DMS53 treated with DMSO at 0.1 percent for 48 hours (cell line): Measurements from ENCODE around the gene SPPL2A.
"Not testable (repeated sequence)": the region's sequence is repeated elsewhere in the genome, so short reads cannot be mapped to it uniquely, and the experiment has no call there.

Experiments
- DNase-seq: peaks from one replicate; lab custom pipeline; 2025; ENCODE audit not compliant: unreplicated experiment; lab: John Stamatoyannopoulos, UW

SPPL2A gene, protein sequence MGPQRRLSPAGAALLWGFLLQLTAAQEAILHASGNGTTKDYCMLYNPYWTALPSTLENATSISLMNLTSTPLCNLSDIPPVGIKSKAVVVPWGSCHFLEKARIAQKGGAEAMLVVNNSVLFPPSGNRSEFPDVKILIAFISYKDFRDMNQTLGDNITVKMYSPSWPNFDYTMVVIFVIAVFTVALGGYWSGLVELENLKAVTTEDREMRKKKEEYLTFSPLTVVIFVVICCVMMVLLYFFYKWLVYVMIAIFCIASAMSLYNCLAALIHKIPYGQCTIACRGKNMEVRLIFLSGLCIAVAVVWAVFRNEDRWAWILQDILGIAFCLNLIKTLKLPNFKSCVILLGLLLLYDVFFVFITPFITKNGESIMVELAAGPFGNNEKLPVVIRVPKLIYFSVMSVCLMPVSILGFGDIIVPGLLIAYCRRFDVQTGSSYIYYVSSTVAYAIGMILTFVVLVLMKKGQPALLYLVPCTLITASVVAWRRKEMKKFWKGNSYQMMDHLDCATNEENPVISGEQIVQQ

DNA sequence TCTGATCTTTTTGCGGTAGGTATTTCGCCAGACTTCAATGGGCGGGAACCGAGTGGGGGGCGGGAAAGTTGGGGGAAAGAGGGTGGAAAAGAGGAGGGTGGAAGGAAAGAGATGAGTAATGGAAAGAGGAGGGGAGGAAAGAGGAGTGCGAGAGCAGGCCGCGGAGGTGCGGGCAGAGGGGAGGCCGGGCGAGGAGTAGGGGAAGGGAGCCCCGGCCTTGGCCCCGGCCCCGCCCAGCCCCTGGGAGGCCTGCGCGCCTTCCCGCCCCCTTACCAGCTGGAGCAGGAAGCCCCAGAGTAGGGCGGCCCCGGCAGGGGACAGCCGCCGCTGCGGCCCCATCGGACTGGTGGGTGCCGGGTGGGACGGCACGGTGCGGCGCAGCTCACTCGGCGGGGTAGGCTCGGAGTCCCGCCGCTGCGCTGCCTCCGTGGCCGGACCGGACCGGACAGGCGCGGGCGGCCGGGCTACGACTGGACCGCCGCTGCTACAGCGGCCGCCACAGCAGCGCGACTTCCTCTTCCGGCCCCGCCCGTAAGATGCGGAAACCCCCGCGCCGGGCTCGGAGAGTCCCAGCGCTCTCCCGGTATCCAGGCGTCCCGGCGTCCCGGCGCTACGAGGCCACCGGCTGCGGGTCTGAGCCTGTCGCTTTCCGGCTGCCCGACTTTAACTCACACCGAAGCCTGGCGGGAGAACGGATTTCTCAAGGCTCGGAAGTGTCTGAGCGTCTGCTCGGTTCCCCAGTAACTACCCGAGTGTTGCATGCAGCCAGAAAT lies at the start of gene SPPL2A:
TSS of gene SPPL2A (minus strand) at position 512 of the 773 bp plus-strand sequence. CDS start at position 339, 173 bp downstream.
- peak; percentile 45 for DNase-seq

DNA sequence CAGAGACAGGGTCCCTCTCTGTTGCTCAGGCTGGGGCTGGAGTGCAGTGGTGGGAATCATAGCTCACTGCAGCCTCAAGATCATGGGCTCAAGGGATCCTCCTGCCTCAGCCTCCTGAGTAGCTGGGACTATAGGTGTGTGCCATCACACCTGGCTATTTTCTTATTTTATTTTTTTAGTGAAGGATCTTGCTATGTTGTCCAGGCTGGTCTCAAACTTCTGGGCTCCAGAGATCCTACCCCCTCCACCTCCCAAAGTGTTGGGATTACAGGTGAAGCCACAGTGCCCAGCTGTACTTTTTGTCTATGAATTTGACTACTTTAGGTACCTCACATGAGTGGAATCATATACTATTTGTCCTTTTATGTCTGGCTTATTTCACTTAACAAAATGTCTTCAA lies 49.1 kb upstream of the SPPL2A start:
- DNase-seq = no peak

DNA sequence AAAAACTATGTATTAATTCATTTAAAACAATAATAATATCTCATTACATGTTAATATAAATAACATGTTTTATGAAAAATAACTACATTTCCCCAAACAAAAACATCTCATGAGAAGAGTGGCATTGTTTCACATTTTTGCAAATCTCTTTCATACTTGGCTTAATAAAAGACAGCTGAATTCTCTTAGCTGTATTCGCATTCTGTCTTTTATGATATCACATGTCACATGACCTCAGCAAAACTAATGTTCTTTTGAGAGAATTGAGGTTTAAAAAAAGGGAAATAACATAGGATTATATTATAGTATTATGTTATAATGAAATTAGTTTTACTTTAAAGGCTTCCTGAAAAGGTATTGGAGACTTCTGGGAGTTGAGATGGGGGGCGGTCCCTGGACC lies 48.4 kb upstream of the SPPL2A start:
- no peak for DNase-seq

DNA sequence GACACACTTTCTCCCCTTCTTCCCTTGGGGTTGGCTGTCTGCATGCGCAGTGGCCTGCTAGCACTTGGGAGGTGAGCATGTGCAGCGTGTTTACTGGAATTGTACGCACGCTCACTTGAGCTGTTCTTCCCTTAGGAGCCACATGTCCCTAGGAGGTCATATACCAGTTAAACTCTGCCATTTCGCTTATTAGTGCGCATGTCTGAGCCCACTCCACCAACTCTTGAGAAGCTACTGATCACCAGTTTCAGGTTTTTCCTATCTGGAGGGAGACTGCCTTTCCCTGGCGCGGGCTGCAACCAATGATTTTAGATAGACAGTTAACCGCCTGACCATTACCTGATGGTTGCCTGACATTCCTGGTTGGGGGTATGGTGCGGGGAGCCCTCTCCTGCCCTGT lies 47.6 kb upstream of the SPPL2A start:
- DNase-seq = no peak

DNA sequence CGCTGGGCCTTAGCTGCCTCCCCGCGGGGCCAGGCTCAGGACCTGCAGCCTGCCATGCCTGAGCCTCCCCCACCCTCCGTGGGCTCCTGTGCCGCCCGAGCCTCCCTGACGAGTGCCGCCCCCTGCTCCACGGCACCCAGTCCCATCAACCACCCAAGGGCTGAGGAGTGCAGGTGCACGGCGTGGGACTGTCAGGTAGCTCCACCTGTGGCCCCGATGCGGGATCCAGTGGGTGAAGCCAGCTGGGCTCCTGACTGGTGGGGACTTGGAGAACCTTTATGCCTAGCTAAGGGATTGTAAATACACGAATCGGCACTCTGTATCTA lies 46.6 kb upstream of the SPPL2A start:
- DNase-seq = not testable (repeated sequence)

DNA sequence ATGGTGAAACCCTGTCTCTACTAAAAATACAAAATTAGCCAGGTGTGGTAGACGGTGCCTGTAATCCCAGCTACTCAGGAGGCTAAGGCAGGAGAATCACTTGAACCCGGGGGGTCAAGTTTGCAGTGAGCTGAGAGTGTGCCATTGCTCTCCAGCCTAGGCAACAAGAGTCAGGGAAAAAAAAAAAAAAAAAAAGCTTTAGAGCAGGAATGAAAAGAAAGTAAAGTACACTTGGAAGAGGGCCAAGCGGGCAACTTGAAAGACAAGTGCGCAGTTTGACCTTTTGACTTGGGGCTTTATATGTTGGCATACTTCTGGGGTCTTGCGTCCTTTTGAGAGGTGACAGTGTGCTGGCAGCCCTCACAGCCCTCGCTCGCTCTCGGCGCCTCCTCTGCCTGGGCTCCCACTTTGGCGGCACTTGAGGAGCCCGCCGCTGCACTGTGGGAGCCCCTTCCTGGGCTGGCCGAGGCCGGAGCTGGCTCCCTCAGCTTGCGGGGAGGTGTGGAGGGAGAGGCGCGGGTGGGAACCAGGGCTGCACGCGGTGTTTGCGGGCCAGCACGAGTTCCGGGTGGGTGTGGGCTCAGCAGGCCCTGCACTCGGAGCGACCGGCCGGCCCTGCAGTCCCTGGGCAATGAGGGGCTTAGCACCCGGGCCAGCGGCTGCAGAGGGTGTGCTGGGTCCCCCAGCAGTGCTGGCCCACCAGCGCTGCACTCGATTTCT lies 46.1 kb upstream of the SPPL2A start:
- DNase-seq = not testable (repeated sequence)

DNA sequence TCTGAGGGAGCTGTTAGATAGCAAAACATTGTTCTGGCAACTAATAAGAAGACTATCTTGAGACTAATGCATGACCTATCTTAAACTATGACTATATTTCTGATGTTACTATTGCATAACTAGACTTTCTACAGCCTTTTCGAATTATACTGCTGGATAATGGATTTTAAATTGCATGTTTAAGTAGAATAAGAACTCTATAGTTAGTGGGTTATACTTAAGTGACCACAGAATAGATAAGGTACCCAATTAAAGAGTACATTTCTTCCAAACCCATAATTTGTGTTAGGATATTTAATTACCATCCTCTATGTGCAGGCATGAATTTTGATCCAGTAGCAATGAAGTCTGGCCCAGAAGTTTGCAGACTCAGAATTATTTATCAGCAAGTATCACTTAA lies 44.6 kb upstream of the SPPL2A start:
- DNase-seq = no peak

DNA sequence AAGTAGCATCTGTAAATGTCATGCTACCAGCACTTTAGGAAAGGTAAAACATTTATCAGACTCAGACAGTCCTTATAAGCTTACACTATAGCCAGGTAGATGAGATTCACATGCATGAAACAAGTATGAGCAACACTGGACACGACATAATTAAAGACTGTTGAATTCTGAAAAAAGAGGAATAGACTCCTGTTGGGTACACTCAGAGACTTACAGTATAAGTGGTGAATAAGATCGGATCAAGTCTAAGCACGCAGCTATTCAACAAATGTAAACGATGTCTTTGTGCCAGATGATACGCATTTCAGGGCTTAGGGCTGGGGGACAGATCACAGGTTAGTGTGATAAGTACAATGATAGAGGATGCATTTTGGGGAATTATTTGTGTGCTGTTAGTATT lies 43.2 kb upstream of the SPPL2A start:
- DNase-seq = no peak

DNA sequence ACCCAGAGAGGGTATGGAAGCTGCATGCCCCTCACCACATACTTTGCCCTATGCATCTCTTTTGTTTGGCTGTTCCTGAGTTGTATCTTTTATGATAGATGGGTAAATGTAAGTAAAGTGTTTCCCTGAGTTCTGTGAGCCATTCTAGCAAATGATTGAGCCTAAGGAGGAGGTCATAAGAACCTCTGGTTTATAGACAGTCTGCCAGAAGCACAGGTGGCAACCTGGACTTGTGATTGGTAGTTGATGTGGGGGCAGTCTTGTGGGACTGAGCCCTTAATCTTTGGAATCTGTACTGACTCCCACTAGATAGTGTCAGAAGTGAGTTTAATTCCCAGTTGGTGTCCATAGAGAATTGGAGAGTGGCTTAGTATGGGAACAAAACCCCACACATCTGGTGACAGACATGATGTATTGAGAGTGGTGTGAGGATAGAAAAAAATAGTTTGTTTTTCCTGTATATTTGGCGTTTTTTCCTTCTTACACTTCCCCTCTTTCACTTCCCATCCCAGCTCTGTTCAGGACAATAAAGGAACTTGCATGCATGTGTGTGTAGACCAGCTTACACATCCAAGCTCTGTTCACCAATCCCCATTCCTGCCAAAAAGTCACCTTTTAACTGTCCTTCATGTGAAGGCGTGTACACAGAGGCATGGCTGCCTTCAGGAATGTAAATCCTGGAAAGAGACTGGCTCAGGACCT lies 38.1 kb upstream of the SPPL2A start:
- DNase-seq = no peak

DNA sequence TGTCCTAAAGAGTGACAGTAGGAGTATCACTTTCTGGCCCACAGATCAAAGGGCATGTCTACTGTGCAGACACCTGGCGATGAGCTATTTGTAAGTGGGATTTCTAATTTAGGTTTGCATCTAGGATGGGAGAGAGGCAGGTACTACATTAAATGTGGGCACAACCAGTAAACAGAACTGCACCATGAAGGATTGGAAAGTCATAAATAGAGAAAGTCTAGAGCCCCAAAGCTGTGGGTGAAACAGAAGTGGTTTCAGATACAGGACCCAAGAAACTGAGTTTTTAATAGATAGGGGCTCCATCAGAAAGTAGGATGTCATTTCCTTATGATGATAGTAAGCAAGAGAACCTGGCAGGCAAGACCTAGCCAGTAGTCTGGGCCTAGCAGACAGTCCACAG lies 35.2 kb upstream of the SPPL2A start:
- no peak for DNase-seq

DNA sequence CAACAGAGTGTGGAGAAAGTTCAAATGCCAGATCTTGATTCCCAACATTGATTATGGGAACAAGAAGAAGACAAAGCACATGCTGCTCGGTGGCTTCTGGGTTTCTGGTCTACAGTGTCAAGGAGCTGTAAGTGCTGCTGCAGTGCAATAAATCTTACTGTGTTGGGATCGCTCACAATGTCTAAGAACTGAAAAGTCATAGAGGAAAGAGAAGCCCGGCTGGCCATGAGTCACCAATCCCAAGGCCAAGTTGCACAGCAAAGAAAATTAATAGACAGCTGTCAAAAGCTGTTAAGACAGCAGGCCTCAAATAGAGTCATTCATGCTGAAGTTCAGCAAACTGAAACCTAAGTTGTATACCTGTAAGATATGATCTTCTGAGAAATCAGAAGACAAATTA lies 33.2 kb upstream of the SPPL2A start:
- DNase-seq = no peak

DNA sequence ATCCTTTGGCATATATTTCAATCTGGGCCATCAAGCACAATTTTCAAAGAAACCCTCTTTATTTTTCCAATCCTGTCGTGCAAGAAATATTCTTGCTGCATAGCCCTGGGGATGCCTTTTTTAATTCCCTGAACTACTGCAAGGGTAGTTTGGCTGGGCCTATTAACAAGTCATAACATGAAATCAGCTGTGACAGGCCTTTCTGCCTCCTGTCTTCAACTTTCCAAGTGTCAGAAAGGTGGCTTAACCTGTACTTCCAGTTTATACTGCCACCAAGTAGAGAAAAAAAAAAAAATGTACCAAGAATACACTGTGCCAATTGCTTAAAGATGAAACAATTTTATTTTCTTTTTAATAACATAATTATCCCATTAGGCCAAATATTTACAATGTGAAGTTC lies 32.4 kb upstream of the SPPL2A start:
- peak; percentile 26 for DNase-seq

DNA sequence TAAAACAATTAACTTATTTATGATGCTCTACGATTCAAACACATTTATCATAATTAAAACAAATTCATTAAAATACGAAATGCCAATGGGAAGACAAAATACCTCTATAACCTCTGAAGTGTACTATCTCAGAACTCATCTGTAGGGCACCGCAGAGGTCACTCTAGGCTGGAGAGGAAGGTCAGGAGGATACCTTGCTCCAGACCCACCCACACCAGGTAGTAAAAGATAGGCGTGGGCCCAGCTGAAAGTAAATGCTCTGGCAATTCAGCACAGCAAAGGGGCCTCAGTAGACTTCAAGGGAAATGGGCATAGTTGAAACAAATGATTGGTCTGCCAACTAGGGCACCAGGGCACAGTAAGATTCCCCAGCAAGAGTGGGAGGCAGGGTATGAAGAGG lies 26.0 kb upstream of the SPPL2A start:
- no peak for DNase-seq

DNA sequence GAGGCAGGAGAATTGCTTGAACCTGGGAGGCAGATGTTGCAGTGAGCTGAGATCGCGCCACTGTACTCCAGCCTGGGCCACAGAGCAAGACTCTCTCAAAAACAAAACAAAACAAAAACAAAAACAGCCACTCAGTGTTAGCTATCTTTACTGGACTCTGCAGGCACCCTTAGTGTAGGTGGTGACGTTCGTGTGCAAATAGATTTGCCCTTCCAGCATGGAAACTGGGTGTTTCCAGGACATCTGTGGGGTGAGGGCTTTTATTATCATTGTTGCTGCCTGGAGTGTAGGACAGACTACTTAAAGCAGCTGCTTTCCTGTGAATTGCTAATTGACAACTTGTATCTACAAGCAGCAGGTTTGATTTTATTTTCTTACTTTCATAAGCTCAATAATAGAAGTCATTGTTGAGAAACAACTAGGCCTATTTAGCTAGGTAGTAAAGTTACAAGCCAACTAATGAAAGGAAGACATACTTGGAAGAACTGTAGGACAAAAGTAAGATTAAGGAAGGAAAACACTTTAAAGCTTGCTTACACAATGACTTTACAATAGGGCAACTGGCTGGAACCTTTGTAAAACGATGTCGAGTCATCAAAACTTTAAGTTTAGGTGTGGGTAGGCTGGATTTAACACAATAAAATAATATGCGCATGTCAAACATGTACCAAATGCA lies 25.4 kb upstream of the SPPL2A start:
- DNase-seq = no peak

DNA sequence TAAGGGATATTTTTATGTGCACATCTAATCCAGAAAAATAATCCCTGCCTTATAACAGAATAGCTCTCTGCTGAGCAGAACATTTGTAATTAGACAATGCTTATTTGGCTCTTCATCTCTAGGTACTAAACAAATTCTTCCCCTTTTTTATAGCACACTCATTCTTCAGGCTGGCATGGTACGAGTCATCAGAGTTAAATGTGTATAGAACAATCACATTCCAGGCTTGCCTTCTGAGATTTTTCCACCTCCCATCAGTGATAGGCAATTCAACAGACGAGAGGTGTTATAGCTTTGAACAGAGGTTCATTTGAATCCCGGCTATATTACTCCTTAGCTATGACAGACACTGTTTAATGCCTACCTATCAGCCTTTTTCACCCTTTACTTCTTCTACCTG lies 21.4 kb upstream of the SPPL2A start:
- no peak for DNase-seq

DNA sequence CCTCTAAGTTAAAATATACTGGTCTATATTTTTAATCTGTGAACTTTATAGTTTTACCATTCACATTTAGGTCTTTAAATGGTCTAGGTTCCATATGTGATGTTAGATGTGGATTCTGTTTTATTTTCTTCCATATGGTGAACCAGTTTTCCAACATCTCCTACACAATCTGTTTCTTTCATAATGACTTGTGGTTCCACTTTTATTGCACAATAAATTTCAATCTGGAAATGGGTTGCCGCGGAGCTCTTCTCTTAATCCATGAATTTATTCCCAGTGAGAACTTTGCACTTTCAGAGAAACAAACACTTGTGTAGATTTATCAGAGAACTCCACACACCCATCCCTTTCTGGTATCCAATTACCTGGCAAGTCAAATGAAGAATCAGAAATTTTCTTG lies 20.9 kb upstream of the SPPL2A start:
- DNase-seq = no peak

DNA sequence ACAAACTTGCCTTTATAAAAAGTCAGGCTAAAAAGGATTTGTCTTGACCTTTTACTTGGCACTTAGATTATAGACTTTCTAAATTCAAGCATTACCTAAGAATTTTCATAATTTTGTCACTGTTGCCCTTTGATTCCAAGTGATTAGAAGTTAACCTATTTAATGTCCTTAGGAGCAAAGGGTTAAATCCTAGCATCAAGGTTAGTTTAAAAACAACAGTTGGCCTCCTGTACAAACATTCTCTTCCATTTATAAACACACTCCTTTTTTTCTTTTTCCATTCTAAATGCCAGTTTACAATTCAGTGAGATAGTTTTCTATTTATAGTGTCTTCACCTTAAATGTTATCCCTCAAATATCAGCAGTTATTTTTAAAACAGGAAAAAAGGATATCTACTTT lies 18.4 kb upstream of the SPPL2A start:
- DNase-seq = no peak

DNA sequence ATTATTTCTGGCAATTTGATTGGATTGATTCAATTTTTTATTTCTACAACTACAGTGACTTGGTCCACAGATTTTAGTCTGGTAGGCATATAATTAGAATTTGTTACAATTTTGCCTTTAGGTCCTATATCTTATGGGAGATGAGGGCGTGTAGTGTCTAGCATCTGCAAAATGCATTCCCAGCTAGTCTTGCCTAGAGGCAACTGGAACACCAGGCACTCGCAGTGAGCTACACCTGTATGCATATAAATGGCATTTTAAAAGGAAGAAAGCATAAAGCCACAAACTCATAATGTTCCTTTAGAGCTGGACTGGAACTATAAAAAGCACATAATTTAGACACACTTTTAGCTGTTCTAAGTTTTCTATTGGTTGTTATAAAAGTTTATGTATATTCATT lies 17.9 kb upstream of the SPPL2A start:
- DNase-seq = no peak

DNA sequence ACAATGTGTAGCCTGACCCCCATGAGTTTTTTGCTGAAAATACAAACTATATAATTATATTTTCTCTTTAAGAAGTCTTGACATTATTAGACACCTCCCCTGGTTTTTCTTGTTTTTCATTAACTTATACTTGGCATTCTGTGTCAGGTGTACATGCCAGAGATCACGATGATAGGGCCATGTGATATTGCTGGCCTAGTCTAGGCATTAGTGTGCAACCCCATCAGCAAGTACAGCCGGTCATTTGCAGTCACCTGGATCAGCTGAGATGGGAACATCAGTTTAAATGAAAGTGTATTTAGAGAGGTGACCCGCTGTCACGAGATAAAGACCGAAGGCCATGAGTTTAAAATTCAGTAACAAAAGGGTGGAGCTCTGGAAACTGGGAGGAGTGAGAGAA lies 12.6 kb upstream of the SPPL2A start:
- DNase-seq = no peak

DNA sequence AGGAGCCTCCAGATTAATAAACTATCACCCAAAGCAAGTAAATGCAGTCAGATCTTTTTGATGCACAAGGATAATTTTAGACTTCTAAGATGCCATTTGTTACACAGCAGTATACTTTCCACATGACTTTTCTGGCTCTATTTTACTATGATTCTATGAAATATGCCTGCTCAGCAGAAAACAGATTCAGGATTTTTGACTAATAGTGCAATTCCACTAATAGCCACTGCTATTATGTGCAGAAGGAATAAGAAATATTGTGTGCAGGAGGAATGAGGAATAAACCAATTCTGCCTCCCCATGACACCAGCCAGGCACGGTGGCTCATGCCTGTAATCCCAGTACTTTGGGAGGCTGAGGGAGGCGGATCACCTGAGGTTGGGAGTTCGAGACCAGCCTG lies 11.5 kb upstream of the SPPL2A start:
- DNase-seq = no peak

DNA sequence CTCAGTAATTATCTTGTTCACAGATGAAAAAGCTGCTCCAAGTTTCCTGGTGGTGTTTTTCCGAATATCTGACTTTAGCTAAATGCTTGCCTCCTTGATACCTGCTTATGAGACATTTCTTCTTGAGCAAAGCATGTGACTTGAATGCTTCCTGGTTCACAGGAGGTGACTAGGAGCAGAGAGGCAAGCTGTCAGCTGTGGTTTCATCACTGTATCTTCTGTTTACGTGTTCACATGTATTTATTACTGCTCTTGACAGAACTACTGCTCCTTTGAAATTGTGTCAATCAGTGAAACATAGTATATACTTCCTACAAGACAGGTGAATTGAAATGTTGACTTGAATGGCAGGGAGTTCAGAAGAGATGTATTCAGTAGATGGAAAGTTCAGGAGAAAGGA lies 8.9 kb upstream of the SPPL2A start:
- peak; percentile 8 for DNase-seq
